HG02840 (cell line): ENCODE results near the gene MBD5.

Source experiments
- ATAC-seq: cut with Tn5 transposase; IDR thresholded peaks from one replicate; pipeline ENCODE4 v1.9.1; 2021; ENCODE audit warnings: mild to moderate bottlenecking, moderate library complexity, moderate number of reproducible peaks; ENCODE audit not compliant: unreplicated experiment, low FRiP score

The MBD5 gene

DNA sequence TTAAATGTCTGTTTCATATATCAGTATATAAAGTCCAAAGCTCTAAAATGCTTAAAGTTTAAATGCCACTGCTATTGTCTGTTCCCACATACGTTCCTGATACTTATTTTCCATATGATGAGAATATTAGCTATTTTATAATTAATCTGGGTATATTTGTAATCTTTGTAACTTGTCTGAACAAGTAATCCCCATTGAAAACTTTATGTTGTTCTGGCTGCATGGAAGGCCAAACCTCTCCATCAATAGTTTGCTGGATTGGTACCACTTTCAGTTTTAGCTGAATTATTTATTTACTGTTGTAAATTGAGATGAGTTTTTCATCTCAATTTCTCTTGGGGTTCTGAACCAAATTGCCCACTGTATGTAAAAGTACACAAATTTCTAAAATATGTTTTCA, 1.5 kb downstream of the MBD5 start:
- no peak for ATAC-seq

DNA sequence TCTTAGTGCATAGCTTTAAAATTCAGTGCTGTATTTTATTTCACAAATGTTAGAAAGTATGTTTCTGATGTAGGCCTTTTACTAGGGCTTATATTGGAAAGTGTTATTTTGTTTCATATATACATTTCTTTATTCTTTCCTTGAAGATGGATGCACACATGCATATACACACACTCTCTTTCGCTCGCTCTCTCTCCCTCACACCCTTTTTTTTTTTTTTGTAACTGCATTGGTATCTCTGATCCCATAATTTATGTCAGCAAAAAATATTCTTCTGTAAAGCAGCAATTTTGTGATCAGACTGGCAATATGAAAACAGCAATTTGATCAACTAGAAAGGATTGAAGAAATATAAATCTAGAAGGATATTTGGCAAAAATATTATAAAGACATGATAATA, 2.0 kb downstream of the MBD5 start:
- ATAC-seq = no peak

DNA sequence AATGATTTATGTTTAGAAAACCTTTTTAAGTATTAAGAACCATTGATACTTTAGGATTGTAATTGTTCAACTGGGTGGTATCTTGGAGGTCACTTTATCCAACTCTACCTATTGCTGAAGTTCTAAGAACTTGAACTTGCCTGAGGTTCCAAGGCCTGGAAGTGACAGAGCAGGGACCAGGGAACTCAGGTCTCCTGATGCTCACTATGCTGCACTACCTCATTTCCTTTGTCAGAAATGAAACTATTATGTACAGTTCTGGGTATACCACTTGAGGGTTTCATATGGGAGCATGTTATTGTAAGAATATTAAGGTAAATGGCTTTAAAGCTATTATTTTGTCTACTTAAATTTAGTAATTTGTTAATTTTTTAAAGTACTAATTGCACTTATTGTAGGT, 3.0 kb downstream of the MBD5 start:
- ATAC-seq = no peak

DNA sequence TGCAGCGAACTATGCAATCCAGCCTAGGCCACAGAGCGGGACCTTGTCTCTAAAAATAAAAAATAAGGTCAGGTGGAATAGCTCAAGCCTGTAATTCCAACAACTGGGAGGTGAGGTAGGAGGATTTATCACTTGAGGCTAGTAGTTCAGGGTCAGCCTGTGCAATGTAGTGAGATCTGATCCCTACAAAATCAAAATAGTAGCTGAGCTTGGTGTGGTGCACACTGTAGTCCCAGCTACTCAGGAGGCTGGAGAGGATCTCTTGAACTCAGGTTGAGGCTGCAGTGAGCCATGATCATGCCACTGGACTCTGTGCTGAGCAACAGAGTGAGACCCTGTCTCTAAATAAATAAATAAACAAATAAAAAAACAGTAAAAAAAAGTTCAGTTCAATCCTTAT, 5.7 kb downstream of the MBD5 start:
- ATAC-seq = no peak

- ATAC-seq = no peak
These were observed 6.9 kb downstream of the MBD5 start for GRCh38 chr2:148027822-148028221.

DNA sequence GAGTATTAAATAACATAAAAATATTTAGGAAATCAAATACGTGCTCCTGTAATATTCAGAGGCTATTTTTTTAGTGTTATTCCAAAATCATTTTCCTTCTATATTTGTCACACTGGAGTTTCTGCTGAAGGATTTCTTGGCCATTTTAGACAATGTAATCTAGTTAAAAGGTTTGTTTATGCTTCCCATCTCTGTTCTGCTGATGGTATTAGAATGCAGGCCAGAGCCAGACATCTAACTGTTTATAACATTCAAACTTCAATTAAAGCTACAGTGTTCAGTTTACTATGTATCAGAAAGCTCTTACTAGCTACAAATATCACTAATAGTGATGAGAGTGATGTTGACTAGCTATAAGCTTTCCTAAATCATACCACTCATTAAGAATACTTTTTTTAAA, 7.9 kb downstream of the MBD5 start:
- ATAC-seq = no peak

GRCh38 chr2:148031152-148031551, 10.3 kb downstream of the MBD5 start:
- ATAC-seq = no peak

DNA sequence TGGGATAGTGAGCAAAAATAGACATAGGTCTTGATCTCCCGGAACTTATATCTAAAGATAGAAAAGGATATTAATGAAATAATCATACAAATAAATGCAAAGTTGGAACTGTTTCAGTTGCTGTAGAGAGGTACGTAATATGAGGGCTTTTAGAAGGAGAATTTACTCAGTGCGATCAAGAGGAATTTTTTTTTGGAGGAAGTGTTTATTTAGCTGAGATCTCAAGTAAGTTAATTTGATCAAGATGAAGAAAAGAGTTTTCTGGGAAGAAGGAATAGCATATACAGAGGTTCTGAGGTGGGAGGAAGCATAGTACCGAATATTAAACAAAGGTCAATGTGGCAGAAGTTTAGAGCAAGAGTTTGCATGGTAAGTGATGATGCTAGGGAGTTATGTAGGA, 11.3 kb downstream of the MBD5 start:
- no peak for ATAC-seq

DNA sequence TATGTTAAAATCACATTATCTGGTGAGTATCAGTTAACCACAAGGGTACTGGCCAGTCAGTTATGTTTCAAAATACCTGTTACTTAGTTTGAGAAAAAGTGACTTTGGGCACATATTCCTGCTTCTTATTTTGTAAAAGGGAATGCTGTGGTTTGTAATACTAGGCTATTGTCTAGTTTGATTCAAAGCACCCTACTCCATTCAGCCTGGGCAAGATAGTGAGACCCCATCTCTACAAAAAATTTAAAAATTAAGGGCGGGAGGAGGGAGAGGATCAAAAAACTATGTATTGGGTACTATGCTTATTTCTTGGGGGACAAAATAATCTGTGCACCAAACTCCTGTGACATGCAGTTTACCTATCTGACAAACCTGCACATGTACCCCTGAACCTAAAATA, 18.9 kb downstream of the MBD5 start:
- ATAC-seq = no peak

GRCh38 chr2:148042219-148042618, 21.3 kb downstream of the MBD5 start:
- peak; percentile 83 for ATAC-seq

GRCh38 chr2:148044322-148044721, 23.4 kb downstream of the MBD5 start:
- ATAC-seq = no peak

DNA sequence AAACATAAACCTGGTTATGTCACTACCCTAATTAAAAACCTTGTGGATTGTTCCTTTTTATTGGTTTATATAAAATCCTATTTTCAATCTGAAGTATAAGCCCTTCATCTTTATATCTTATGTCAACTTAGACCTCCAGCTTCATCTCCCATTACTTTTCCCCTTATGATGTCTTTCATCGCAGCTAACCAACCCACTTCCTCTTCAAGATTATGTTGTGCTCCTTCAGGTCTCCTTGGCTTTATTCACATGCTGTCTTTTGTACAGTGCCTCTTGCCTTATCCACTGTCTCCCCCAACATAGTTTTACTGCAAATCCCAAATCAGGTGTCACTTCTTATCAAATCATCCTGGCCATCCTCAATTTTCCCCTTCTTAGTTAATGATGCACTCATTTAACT, 25.9 kb downstream of the MBD5 start:
- no peak for ATAC-seq

DNA sequence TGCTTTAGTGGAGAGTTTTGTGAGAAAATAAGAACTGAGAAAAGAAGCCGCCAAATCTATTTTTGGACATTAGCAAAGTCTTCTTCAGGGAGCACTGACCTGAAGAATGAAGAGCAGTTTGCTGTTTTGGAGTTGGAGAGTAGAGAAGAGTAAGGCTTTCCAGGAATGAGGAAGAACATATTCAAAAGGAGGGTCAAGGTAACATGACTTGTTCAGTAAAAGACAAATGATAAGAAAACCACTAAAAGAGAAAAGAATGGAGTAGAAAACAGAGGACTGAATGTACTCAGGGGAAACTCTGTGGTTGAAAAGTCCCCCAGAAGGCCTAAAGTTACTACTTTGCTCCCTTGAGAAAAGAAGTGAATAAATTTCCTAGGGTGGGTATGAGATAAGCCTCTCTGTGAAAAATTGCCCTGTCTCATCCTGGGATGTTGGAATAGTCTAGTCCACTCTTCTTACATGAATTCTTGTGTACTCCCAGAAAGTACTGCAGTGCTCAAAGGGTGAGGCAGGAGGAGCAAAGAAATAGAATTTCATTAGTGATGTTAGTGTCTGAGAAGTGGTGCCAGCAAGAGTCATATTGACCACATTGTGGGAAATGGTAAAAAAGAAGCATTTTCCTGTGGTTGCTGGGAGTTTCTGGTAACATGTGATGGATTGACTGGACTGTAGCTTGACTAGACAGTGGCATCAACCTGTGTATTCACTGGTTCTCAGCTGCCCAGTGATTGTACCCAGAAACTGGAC, 27.8 kb downstream of the MBD5 start:
- peak; percentile 49 for ATAC-seq

- ATAC-seq = no peak
These were observed 28.4 kb downstream of the MBD5 start for GRCh38 chr2:148049284-148049683.

DNA sequence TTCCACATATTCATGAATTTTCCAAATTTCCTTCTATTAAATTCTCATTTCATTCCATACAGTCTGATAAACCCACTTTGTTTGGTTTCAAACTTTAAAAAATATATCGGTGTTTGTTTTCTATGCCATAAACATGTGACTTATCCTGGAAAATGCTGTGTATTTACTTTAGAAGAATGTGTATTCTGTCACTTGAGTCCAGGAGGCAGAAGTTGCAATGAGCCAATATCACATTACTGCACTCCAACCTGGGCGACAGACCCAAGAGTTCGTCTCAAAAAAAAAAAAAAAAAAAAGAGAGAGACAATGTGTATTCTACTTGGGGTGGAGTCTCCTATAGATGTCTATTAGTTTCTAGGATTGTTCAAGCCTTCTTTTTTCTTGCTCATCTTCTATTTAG, 31.8 kb downstream of the MBD5 start:
- no peak for ATAC-seq

GRCh38 chr2:148058641-148059040, 37.8 kb downstream of the MBD5 start:
- no peak for ATAC-seq

DNA sequence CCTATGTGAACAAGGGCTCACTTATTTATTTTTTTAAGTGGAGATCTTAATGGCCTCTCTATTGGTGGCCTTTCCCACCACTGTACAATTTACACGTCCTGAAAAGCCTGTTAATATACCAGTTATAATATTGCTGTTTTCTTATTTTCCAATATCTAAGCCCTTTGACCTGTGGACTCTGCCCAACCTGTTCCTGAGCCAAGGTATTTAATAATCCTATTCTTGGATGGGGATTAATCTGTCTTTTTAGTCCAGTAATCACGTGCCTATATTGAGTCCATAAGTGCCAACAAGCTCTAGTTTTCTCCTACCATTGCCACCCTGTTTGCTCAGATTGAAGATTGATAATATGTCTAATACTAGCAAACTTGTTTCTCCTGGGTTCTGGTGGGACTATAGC, 42.7 kb downstream of the MBD5 start:
- ATAC-seq = no peak

GRCh38 chr2:148065936-148066335, 45.0 kb downstream of the MBD5 start:
- no peak for ATAC-seq

- ATAC-seq = no peak
These were observed 46.9 kb downstream of the MBD5 start for GRCh38 chr2:148067801-148068200.

GRCh38 chr2:148071351-148071750, 50.5 kb downstream of the MBD5 start:
- no peak for ATAC-seq

DNA sequence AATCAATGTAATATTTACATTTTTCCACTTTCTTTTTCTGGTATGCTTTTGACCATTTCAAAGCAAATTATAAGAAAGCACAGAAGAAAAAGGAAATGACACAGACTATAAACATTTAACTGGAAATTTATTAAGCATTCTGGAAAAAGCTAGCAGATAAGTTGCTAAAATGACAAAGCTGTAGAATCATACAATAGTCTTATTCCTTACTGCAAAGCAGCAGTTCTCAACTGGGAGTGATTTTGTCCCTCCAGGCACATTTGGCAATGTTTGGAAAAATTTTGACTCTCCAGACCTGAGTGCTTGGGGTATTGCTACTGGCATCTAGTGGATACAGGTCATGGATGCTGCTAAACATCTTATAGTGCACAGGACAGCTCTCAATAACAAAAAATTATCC, 75.1 kb downstream of the MBD5 start:
- ATAC-seq = no peak

DNA sequence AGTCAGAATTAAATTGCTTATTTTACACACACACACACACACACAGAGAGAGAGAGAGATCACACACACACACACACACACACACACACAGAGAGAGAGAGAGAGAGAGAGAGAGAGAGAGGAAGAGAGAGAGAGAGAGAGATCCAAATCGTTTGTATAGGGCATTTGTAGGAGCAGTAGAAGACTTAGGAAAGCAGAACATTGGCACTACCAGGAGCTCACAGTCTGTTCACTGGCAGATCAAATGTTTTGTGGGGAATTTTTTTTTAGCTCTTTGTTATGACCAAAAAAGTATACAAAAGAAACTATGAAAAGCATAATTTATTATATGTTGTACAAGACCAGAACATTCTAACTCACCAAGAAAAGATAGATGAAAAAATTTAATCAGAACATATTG, 81.8 kb downstream of the MBD5 start:
- ATAC-seq = no peak

DNA sequence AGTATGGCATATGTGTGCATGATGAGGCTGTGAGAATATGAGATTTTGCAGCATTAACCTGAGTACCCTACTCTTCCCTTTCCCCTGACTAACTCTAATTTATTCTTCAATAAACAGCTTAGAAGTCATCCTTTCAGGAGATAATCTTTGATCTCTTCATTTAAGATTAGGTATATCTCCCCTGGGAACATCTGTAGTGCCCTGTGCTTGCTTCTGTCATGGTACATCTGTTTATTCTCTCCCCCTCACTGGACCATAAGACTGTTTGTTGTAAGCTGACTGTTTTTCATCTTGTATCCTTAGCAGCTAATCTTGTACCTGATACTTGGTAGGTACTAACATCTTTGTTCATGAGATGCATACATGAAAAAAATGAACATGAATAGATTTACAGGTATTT, 83.1 kb downstream of the MBD5 start:
- no peak for ATAC-seq
